ENCODE measurements around the gene TMED5.

DNA sequence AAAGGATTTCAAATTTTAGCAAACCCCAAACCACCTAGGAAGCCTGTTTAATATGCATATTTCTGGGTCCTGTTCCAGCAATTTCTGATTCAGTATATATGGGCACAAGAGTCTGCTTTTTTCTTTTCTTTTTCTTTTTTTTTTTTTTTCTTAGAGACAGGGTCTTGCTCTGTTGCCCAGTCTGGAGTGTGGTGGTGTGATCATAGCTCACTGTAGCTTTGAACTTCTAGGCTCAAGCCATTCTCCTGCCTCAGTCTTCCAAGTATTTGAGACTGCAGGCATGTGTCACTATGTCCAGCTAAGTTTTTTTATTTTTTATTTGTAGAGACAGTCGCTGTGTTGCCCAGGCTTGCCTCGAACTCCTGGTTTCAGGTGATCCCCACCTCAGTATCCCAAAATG lies 35.1 kb upstream of the TMED5 start:
- TF ChIP-seq, protein P1, sequence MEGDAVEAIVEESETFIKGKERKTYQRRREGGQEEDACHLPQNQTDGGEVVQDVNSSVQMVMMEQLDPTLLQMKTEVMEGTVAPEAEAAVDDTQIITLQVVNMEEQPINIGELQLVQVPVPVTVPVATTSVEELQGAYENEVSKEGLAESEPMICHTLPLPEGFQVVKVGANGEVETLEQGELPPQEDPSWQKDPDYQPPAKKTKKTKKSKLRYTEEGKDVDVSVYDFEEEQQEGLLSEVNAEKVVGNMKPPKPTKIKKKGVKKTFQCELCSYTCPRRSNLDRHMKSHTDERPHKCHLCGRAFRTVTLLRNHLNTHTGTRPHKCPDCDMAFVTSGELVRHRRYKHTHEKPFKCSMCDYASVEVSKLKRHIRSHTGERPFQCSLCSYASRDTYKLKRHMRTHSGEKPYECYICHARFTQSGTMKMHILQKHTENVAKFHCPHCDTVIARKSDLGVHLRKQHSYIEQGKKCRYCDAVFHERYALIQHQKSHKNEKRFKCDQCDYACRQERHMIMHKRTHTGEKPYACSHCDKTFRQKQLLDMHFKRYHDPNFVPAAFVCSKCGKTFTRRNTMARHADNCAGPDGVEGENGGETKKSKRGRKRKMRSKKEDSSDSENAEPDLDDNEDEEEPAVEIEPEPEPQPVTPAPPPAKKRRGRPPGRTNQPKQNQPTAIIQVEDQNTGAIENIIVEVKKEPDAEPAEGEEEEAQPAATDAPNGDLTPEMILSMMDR (IDR thresholded peaks at IDR 0.05; ENCODE audit: low read length): no peak
- no peak for TF ChIP-seq EZH2 (IDR thresholded peaks at IDR 0.05; ENCODE audit: borderline replicate concordance, low read length)
